Ishikawa (cell line): ENCODE results near the gene TMEM208.

ENCODE experiments used
- CEBPB ChIP-seq: IDR thresholded peaks from 2 replicates; pipeline ENCODE4 v1.6.1; 2012
- CREB1 ChIP-seq: IDR thresholded peaks from 2 replicates; pipeline ENCODE4 v1.6.1; 2012; ENCODE audit warnings: low read depth
- EGR1 ChIP-seq: IDR thresholded peaks from 2 replicates; pipeline ENCODE4 v1.6.1; 2012
- EP300 ChIP-seq: IDR thresholded peaks from 2 replicates; pipeline ENCODE4 v1.6.1; 2012; ENCODE audit warnings: borderline replicate concordance
- FOXM1 ChIP-seq: IDR thresholded peaks from 2 replicates; pipeline ENCODE4 v1.6.1; 2012; ENCODE audit warnings: low read depth, borderline replicate concordance
- NFIC ChIP-seq: IDR thresholded peaks from 2 replicates; pipeline ENCODE4 v1.6.1; 2012
- RAD21 ChIP-seq: IDR thresholded peaks from 2 replicates; pipeline ENCODE4 v1.6.1; 2012; ENCODE audit warnings: low read depth
- TAF1 ChIP-seq: IDR thresholded peaks from 2 replicates; pipeline ENCODE4 v1.6.1; 2012; ENCODE audit warnings: low read depth, mild to moderate bottlenecking
- TCF12 ChIP-seq: IDR thresholded peaks from 2 replicates; pipeline ENCODE4 v1.6.1; 2012; ENCODE audit warnings: low read depth
- TEAD4 ChIP-seq: IDR thresholded peaks from 2 replicates; pipeline ENCODE4 v1.6.1; 2012
- USF1 ChIP-seq: IDR thresholded peaks from 2 replicates; pipeline ENCODE4 v1.6.1; 2012
- YY1 ChIP-seq: IDR thresholded peaks from 2 replicates; pipeline ENCODE4 v1.6.1; 2012; ENCODE audit warnings: low read depth
- ZBTB7A ChIP-seq: IDR thresholded peaks from 2 replicates; pipeline ENCODE4 v1.6.1; 2012; ENCODE audit warnings: low read depth
- TF ChIP-seq, protein P1 (sequence below): IDR thresholded peaks from 2 replicates; pipeline ENCODE4 v1.6.1; 2012; ENCODE audit warnings: low read depth, mild to moderate bottlenecking
- TF ChIP-seq, protein P2 (sequence below): IDR thresholded peaks from 2 replicates; pipeline ENCODE4 v1.6.1; 2012

Gene TMEM208

GRCh38 chr16:67226804-67227566 is at the start of gene TMEM208:
TMEM208 (plus strand) TSS chr16:67227130; CDS start chr16:67227219, 89 bp downstream.
- TF ChIP-seq TCF12, result peak; percentile 72; the same call in 1 of the 2 replicates
- peak; percentile 74 for TF ChIP-seq TAF1
- TF ChIP-seq, protein P1, sequence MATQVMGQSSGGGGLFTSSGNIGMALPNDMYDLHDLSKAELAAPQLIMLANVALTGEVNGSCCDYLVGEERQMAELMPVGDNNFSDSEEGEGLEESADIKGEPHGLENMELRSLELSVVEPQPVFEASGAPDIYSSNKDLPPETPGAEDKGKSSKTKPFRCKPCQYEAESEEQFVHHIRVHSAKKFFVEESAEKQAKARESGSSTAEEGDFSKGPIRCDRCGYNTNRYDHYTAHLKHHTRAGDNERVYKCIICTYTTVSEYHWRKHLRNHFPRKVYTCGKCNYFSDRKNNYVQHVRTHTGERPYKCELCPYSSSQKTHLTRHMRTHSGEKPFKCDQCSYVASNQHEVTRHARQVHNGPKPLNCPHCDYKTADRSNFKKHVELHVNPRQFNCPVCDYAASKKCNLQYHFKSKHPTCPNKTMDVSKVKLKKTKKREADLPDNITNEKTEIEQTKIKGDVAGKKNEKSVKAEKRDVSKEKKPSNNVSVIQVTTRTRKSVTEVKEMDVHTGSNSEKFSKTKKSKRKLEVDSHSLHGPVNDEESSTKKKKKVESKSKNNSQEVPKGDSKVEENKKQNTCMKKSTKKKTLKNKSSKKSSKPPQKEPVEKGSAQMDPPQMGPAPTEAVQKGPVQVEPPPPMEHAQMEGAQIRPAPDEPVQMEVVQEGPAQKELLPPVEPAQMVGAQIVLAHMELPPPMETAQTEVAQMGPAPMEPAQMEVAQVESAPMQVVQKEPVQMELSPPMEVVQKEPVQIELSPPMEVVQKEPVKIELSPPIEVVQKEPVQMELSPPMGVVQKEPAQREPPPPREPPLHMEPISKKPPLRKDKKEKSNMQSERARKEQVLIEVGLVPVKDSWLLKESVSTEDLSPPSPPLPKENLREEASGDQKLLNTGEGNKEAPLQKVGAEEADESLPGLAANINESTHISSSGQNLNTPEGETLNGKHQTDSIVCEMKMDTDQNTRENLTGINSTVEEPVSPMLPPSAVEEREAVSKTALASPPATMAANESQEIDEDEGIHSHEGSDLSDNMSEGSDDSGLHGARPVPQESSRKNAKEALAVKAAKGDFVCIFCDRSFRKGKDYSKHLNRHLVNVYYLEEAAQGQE, result no peak
- peak; percentile 28; the same call in 1 of the 2 replicates for TF ChIP-seq EP300
- TF ChIP-seq NFIC, result peak; percentile 14; the same call in 1 of the 2 replicates
- peak; percentile 89 for TF ChIP-seq YY1
- no peak for TF ChIP-seq RAD21
- peak; percentile 88 for TF ChIP-seq EGR1
- TF ChIP-seq CEBPB, result no peak
- TF ChIP-seq ZBTB7A, result no peak
- no peak for TF ChIP-seq FOXM1
- TF ChIP-seq CREB1, result peak; percentile 98
- 0 out of 2 replicates have a peak, but pooled peaks have one; percentile 1 for TF ChIP-seq TEAD4
- peak; percentile 52; the same call in 1 of the 2 replicates for TF ChIP-seq USF1
- TF ChIP-seq, protein P2, sequence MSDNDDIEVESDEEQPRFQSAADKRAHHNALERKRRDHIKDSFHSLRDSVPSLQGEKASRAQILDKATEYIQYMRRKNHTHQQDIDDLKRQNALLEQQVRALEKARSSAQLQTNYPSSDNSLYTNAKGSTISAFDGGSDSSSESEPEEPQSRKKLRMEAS, result peak; percentile 86

DNA sequence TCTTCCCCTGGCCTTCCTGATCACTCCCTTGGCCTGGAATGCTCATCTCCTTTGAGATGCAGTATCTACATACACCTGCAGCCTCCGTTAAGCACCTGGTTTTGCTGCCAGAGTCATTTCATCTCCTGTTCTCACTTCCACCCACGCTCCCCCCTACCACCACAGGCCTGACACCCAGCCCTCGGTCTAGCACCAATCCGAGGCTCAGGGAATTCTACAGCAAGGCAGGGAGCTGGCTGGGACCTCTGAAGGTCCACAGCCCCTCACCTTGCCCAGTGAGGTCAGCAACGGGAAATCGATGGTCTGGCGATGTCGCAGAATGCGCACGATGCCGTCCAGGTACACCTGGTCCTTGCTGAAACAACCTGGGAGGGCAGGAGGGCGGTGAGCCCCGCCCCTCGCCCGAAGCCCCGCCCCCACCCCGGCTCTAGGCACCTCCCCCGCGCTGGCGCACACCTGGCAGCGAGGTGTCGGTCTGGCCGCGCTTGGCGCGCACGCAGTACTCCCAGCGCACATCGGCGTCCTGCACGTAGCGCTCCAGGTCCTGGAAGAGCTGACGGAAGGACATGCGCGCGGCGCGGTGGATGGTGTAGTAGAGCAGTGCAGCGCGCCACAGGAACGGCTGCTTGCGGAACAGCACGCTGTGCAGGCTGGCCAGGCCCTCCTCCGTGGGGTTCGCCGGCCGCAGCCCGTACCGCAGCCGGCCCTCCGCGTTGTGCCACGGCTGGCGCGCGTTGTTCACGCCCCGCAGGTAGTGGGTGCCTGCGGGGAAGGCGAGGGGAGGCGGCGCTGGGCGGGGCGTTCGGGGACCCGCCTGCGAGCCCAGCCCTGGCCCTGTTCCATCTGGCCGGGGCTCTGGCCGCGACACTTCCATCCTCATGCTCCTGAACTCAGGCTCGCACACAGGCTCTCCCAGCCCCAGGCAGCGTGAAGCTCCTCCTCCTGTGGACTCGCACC is 48.9 kb upstream of the TMEM208 start:
- TF ChIP-seq, protein P2, result peak; percentile 91
- TF ChIP-seq EGR1, result peak; percentile 11; the same call in 1 of the 2 replicates
- peak; percentile 45 for TF ChIP-seq TAF1
- no peak for TF ChIP-seq YY1
- peak; percentile 32; the same call in 1 of the 2 replicates for TF ChIP-seq TEAD4
- no peak for TF ChIP-seq EP300
- TF ChIP-seq USF1, result peak; percentile 16; the same call in 1 of the 2 replicates
- peak; percentile 55 for TF ChIP-seq NFIC
- no peak for TF ChIP-seq CREB1
- TF ChIP-seq FOXM1, result no peak
- TF ChIP-seq, protein P1, result no peak
- peak; percentile 24; the same call in 1 of the 2 replicates for TF ChIP-seq ZBTB7A
- TF ChIP-seq TCF12, result peak; percentile 56; the same call in 1 of the 2 replicates
- TF ChIP-seq CEBPB, result no peak
- no peak; the same call in 1 of the 2 replicates for TF ChIP-seq RAD21

DNA sequence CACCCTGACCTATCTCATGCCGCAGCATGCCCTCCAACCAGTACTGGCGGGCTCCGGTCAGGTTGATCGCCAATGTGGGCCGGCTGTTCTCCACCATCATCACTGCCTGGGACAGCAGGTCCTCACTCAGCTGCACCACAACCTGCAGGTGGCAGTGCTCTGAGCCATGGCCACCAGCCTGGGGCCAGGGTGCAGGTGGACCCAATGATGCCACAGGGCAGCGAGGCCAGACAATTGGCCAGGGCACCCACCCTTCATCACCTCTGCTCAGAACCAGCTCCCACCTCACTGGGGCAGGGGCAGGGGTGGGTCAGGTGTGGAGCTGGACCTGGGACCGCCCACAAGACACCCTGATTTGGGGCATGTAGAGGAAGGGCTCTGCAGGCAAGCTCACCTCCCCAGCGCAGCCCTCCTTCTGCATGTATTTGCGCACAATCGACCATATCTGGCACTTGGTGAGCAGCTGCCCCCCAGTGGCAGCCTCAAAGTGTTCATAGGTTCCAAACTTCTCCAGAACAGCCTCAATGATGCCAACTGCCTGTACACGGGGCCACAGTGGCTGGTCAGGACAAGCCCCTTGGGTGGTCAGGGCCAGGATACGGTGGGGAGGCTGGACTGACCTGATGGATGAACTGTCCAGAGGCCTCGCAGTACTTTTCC is 47.4 kb upstream of the TMEM208 start:
- TF ChIP-seq CEBPB, result no peak
- TF ChIP-seq TEAD4, result no peak
- no peak for TF ChIP-seq EP300
- no peak for TF ChIP-seq TAF1
- TF ChIP-seq, protein P1, result no peak
- TF ChIP-seq RAD21, result peak; percentile 24; the same call in 1 of the 2 replicates
